ENCODE results near the gene UGT1A8.

DNA sequence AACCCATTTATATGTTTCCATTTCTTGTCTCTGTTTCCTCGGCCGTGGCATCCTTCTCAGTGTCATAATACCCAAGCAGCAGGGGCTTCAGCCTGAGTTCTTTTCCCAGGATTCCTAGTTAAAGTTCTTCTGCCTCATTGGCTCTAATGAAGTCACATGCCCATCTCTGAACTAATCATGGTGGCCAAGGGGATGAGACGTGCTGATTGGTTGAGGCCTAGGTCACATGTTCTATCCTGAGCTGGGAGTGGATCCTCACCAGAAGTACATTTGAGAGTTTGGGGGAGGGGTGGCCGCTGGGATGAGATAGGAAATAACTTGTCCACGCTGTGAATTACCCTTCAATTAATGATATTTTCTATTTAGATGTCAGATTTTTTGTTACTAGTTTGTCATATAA lies 91.5 kb downstream of the UGT1A8 start:
- TF ChIP-seq, protein P1, sequence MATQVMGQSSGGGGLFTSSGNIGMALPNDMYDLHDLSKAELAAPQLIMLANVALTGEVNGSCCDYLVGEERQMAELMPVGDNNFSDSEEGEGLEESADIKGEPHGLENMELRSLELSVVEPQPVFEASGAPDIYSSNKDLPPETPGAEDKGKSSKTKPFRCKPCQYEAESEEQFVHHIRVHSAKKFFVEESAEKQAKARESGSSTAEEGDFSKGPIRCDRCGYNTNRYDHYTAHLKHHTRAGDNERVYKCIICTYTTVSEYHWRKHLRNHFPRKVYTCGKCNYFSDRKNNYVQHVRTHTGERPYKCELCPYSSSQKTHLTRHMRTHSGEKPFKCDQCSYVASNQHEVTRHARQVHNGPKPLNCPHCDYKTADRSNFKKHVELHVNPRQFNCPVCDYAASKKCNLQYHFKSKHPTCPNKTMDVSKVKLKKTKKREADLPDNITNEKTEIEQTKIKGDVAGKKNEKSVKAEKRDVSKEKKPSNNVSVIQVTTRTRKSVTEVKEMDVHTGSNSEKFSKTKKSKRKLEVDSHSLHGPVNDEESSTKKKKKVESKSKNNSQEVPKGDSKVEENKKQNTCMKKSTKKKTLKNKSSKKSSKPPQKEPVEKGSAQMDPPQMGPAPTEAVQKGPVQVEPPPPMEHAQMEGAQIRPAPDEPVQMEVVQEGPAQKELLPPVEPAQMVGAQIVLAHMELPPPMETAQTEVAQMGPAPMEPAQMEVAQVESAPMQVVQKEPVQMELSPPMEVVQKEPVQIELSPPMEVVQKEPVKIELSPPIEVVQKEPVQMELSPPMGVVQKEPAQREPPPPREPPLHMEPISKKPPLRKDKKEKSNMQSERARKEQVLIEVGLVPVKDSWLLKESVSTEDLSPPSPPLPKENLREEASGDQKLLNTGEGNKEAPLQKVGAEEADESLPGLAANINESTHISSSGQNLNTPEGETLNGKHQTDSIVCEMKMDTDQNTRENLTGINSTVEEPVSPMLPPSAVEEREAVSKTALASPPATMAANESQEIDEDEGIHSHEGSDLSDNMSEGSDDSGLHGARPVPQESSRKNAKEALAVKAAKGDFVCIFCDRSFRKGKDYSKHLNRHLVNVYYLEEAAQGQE (IDR thresholded peaks at IDR 0.05; ENCODE audit: insufficient read depth in 1 of 2, low read depth in 2 of 2, low read length in 2 of 2): no peak
- TF ChIP-seq POLR2AphosphoS5 (IDR thresholded peaks at IDR 0.05; ENCODE audit: low read depth, low read length): no peak
